ENCODE measurements around the gene ZNF384.

ZNF384 gene

GRCh38 chr12:6620885-6621274 lies 68.3 kb downstream of the ZNF384 start:
- DNase-seq (ENCODE audit: low read depth) = no peak

GRCh38 chr12:6620137-6620884 lies 68.9 kb downstream of the ZNF384 start:
- no peak for DNase-seq (ENCODE audit: low read depth)

GRCh38 chr12:6618483-6619225 lies 70.5 kb downstream of the ZNF384 start:
- no peak for DNase-seq (ENCODE audit: low read depth)

All from T follicular helper cell (primary cell).